NCI-H460 (cell line): ENCODE data around the gene PTPRT. TPM values are rescaled to one million over a fixed set of nuclear protein-coding genes. Genes with fewer than 3 reads are reported as not detected.

Experiments used
- DNase-seq: peaks from one replicate; pipeline ENCODE4 v3.0.0-alpha.2; 2016; ENCODE audit warnings: low read depth; ENCODE audit errors: extremely low read depth
- total RNA-seq: library from RNA; depleted of rRNA; stranded (reverse); fragments of >200 nt; shearing (Covaris generic); gene quantifications from 2 replicates; pipeline ENCODE4 v1.2.3, GENCODE V29; 2014

Gene PTPRT
- total RNA-seq, 1 experiment from 2014 or later, result not detected

DNA sequence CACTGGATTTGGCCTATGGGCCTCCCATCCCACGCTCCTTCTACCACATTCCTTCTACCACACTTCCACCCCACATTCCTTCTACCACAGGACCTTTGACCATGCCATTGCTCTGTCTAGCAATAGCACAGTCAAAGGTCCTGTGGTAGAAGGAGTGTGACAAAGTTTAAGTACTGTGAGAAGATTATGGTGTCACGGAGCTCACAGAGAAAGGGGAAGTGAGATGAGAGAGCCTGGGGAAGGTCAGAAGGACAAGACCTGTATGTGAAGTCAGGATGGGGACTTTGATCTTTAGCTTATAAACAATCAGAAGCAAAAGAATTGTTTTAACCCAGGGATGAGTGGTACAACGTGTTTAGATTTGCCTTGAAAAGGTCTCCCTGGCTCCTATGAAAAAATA is 1003.4 kb downstream of the PTPRT start:
- DNase-seq, result no peak

DNA sequence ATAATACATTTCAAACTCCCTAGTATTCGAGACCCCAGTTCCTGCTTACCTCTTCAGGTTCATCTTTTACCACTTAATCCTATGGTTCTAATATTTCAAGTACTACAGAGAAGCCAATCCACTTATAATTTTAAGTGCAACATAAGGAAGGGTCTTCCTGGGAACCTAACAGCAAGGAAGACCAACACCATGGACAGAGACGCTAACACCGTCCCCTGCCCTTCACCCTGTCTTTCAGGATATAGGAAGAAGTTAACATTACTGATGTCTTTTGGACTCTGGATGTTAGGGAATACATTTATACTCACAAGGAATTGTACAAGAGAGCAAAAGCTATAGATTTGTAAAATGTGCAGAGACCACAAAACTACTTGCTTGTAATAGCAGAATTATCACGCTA is 1006.6 kb downstream of the PTPRT start:
- DNase-seq, result no peak

DNA sequence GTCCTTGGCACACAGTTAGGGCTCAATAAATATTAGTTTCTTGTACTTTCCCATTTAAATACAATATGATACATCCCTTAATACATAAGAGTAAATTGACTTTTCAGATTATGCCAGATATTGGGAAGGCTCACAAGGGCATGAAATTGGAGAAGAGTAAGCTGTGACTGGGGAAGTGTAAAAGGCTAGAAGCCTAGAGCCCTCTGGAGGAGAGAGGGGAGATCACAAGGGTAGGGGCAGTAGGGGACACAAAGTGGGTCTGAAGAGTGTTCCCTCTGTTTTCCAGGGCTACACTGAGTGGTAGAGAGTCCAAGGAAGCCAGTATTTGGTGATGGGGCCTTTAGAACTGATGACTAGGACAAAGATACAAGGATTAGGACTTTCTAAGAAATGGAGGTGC is 1008.6 kb downstream of the PTPRT start:
- no peak for DNase-seq

- no peak for DNase-seq
Observed at GRCh38 chr20:42179768-42180167, 1009.9 kb downstream of the PTPRT start.

- no peak for DNase-seq
Observed at GRCh38 chr20:42173440-42173839, 1016.3 kb downstream of the PTPRT start.

GRCh38 chr20:42164121-42164890 is 1025.4 kb downstream of the PTPRT start:
- no peak for DNase-seq

- DNase-seq, result no peak
Observed at GRCh38 chr20:42161228-42161829, 1028.4 kb downstream of the PTPRT start.

- no peak for DNase-seq
Observed at GRCh38 chr20:42159808-42160207, 1029.9 kb downstream of the PTPRT start.

- no peak for DNase-seq
Observed at GRCh38 chr20:42158272-42158671, 1031.4 kb downstream of the PTPRT start.

DNA sequence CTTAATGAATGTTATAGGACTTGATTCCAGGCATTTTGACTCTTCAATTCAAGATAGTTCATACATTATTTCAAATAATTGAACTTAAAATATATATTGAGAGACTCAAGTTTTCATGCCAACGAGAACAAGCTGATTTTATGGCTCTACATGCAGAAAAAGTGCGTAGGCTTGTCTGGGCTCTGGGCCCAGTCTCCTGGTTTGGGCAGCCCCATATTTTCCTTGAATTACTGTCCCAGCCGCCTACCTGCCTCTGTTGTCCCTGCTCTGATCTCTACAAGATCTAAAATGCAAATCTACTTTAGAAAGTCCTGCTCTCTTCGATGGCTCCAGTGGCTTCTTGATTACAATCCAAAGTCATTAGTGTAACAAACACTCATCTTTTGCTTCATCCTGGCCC is 1034.1 kb downstream of the PTPRT start:
- DNase-seq, result no peak

GRCh38 chr20:42152575-42152974 is 1037.1 kb downstream of the PTPRT start:
- DNase-seq, result no peak

- no peak for DNase-seq
Observed at GRCh38 chr20:42150230-42150629, 1039.5 kb downstream of the PTPRT start.

DNA sequence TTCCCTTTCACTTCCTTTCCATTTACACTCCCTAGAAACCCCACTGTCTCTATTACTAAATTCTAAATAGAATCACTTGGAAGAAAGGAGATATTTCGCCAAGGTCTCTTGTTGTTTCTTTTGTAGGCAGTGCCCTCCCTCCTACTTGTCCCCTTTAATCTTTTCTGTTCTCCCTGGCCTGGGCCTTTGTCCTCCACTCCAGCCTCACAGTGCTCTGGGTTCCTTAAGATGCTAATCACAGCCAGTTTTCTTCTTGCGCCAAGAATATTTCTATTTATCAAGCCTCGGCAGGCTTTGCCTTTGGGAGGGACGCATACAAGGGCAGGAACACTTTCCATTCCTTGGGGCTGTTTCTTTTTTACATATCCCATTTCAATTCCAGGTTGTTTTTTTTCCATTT is 1051.0 kb downstream of the PTPRT start:
- DNase-seq, result no peak

GRCh38 chr20:42134265-42135098 is 1055.2 kb downstream of the PTPRT start:
- no peak for DNase-seq

DNA sequence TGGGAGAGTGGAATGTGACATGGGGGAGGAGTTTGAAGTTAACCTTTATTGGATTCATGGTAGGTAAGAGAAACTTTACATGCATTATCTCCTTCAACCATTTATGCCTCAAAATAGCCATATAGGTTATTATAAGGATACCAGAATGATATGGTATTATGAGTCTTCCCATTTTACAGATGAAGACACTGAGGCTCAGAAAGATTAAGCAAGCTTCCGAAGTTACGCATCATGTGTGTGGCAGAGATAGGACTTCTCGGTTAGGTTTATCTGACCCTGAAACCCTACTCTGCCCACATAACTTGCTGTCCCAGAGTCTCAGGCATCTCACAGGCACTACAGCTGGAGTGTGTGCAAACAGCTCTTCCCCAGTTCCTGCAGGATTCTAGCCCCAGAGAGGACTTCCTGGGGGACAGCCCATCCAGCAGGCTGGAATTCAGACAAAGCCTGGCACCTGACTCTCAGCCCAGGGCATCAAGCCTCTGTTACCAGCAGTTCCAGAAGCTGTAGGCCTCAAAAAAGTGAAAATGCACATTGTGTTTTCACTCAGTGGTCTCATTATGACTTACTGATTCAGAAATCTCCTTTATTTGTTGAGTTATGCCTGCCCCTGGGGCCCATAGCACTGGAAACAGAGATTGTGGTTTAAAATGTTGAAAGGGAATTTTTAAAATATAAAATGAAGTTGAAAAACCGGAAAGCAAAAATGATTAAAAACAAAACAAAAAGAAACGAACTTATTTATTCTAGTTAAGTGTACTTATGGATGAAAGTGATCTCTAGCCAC is 1058.7 kb downstream of the PTPRT start:
- no peak for DNase-seq

- DNase-seq, result no peak
Observed at GRCh38 chr20:42125426-42125825, 1064.3 kb downstream of the PTPRT start.

GRCh38 chr20:42123981-42124473 is 1065.7 kb downstream of the PTPRT start:
- no peak for DNase-seq

DNA sequence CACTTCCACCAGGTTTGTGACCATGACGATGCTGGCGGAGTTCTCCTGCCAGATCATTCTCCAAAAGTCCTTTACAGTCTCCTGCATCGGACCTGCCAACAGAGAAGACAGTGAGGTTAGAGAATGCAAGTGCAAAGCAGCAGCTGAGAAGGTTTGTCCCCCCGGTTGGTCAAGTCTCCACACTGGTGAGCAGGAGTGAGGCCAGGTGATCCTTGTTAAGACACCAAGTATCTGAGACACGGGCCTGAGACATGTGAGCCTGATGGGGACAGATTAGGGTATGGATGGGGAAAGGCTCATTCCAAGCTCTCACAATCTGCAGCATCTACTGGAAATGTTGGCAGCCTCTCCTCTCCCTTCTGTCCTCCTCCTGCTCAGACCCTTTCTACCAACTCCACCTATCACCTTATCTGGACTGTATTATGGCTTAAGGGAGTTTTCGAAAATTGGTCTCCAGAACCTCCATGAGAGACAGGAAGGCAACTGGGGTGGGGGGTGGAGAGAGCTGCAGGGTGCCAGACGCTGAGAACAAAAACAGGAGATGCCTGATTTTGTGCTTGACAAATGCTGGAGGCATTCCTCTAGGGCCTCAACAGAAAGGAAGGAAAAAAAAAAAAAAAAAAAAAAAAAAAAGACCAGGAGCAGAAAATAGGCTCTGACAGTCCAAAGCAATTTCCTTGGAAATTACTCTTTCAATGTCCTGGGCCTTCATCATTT is 1071.1 kb downstream of the PTPRT start:
- DNase-seq, result no peak

GRCh38 chr20:42118001-42118400 is 1071.7 kb downstream of the PTPRT start:
- no peak for DNase-seq

DNA sequence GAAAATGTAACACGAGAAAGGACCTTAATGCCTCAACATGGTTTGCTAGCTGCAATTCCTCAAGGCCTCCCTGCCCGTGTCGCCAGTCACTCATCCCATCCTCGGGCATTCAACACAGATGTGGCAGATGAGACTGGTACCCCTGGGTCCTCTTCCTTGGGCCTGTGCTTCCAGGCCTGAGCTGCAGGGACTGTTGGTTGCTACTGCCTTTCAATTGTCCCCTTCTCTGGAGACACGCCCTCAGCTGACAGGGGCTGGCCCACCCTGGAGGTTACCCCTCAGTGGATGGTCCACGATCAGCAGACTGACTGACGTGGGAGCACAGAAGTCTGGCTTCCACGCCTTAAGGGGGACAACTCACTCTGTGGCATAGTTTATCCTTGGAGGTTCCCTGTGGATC is 1076.5 kb downstream of the PTPRT start:
- DNase-seq, result no peak
